GM12878 (cell line): ENCODE measurements around the gene CCR1. TPM values are rescaled to one million over a fixed set of nuclear protein-coding genes. Genes with fewer than 3 reads are reported as not detected.
A peak's percentile ranks its signal among the peaks of the same experiment; 100 is the strongest.

Source experiments
- ATAC-seq: fragments of 200-7000 bp; cut with Tn5 transposase; 3 replicates; pipeline ENCODE4 v1.9.1; 2020; ENCODE audit warnings: mild to moderate bottlenecking, moderate library complexity
- Bru-seq: library from RNA; stranded (reverse); fragments of 400-500 nt; gene quantifications from one replicate; lab custom pipeline; 2021; lab: Mats Ljungman, UMichigan
- BruChase-seq, 2 experiments: library from RNA; stranded (reverse); fragments of 400-500 nt; gene quantifications; one replicate each; lab custom pipeline; 2021; lab: Mats Ljungman, UMichigan
- BruUV-seq: library from RNA; stranded (reverse); fragments of 400-500 nt; replicated peaks from 2 replicates; lab custom pipeline; 2021; lab: Mats Ljungman, UMichigan
- CTCF ChIA-PET: fragments of 300-600 bp; sonication (Branson Sonifier 250); formaldehyde crosslinking; extraction: SDS; loops from one replicate; lab custom pipeline; 2021; ENCODE audit warnings: inconsistent platforms; lab: Yijun Ruan, JAX
- POLR2A ChIA-PET: fragments of 350-600 bp; formaldehyde crosslinking; extraction: SDS; loops from one replicate; lab custom pipeline; 2021; ENCODE audit warnings: inconsistent platforms; lab: Charles Lee
- RAD21 ChIA-PET: fragments of 300-600 bp; sonication (Branson Sonifier 250); formaldehyde crosslinking; loops from one replicate; lab custom pipeline; 2023; ENCODE audit warnings: antibody characterized with exemption; ENCODE audit not compliant: unreplicated experiment; lab: Charles Lee
- SMC1A ChIA-PET: fragments of 300-600 bp; sonication (Branson Sonifier 250); formaldehyde crosslinking; loops from one replicate; lab custom pipeline; 2023; ENCODE audit not compliant: unreplicated experiment, uncharacterized antibody; lab: Charles Lee
- DNase-seq: peaks from one replicate; pipeline ENCODE4 v3.0.0-alpha.2; 2011; ENCODE audit warnings: low read depth, low spot score
- FAIRE-seq: peaks from 3 replicates; lab custom pipeline; 2011; peaks lifted over from hg19 to GRCh38; lab: Jason Lieb, UNC
- H2AFZ ChIP-seq: 2 replicates; pipeline ENCODE4 v1.6.0; 2011; ENCODE audit warnings: low read depth, low read length, control low read depth; ENCODE audit not compliant: control insufficient read depth
- H3K27ac ChIP-seq: 2 replicates; pipeline ENCODE4 v1.5.1; 2011; ENCODE audit warnings: control low read depth; ENCODE audit not compliant: control insufficient read depth, insufficient read depth
- H3K27me3 ChIP-seq, 2 experiments: replicated peaks in 1 of 2; 2 replicates each; pipeline versions ENCODE4 v1.6.0 to v1.6.1; 2011; ENCODE audit warnings: low read length in 1 of 2; ENCODE audit not compliant: control insufficient read depth in 2 of 2, insufficient read depth in 2 of 2
- H3K36me3 ChIP-seq, 2 experiments: 2 replicates each; pipeline ENCODE4 v1.5.1; 2011; ENCODE audit warnings: low read length in 1 of 2; ENCODE audit not compliant: control insufficient read depth in 2 of 2, insufficient read depth in 2 of 2
- H3K4me1 ChIP-seq: 2 replicates; pipeline ENCODE4 v1.6.1; 2011; ENCODE audit warnings: mild to moderate bottlenecking, low read length, moderate library complexity, mixed read lengths; ENCODE audit not compliant: control insufficient read depth, insufficient read depth
- H3K4me2 ChIP-seq: 2 replicates; pipeline ENCODE4 v1.6.0; 2011; ENCODE audit warnings: control low read depth; ENCODE audit not compliant: control insufficient read depth, insufficient read depth
- H3K4me3 ChIP-seq: fragments of 200-600 bp; sonication (generic); 2 replicates; pipeline ENCODE4 v1.5.1; 2016
- H3K79me2 ChIP-seq: 2 replicates; pipeline ENCODE4 v1.6.0; 2011; ENCODE audit warnings: low read length; ENCODE audit not compliant: control insufficient read depth, insufficient read depth
- H3K9ac ChIP-seq: 2 replicates; pipeline ENCODE4 v1.8.0; 2011; ENCODE audit warnings: low read length, control low read depth, mixed read lengths; ENCODE audit not compliant: control insufficient read depth, insufficient read depth
- H3K9me3 ChIP-seq: replicated peaks from 3 replicates; pipeline ENCODE4 v1.5.1; 2011; ENCODE audit warnings: mild to moderate bottlenecking, low read length; ENCODE audit not compliant: control insufficient read depth, insufficient read depth
- H4K20me1 ChIP-seq: 2 replicates; pipeline ENCODE4 v1.6.0; 2011; ENCODE audit not compliant: control insufficient read depth, insufficient read depth
- CREB1 ChIP-seq: IDR thresholded peaks from 2 replicates; pipeline ENCODE4 v1.6.1; 2012; ENCODE audit warnings: low read depth, mild to moderate bottlenecking, inconsistent platforms
- CREM ChIP-seq: IDR thresholded peaks from 2 replicates; pipeline ENCODE4 v1.6.1; 2014; ENCODE audit warnings: antibody characterized with exemption, low read depth
- LARP7 ChIP-seq: fragments of 450-650 bp; IDR thresholded peaks from 2 replicates; pipeline ENCODE4 v1.6.1; 2017; ENCODE audit warnings: mild to moderate bottlenecking
- PKNOX1 ChIP-seq: fragments of 450-650 bp; IDR thresholded peaks from 2 replicates; pipeline ENCODE4 v1.6.1; 2016; ENCODE audit warnings: mild to moderate bottlenecking
- RB1 ChIP-seq: fragments of 450-650 bp; formaldehyde crosslinking; IDR thresholded peaks from 2 replicates; pipeline ENCODE4 v1.6.1; 2017; ENCODE audit warnings: mild to moderate bottlenecking, borderline replicate concordance
- RBBP5 ChIP-seq: fragments of 200-600 bp; sonication (generic); conservative IDR thresholded peaks from 2 replicates; pipeline ENCODE4 v1.6.1; 2016
- SIN3A ChIP-seq: IDR thresholded peaks from 2 replicates; pipeline ENCODE4 v1.6.1; 2012; ENCODE audit warnings: low read depth, low read length, improper control_type of control experiment
- SREBF1 ChIP-seq: IDR thresholded peaks from 2 replicates; pipeline ENCODE4 v1.6.1; 2012; ENCODE audit warnings: mild to moderate bottlenecking, low read length
- WRNIP1 ChIP-seq: IDR thresholded peaks from 2 replicates; pipeline ENCODE4 v1.6.1; 2011; ENCODE audit warnings: low read depth, low read length, improper control_type of control experiment, borderline replicate concordance
- ZNF274 ChIP-seq: IDR thresholded peaks from one replicate; pipeline ENCODE4 v1.8.0; 2011; ENCODE audit not compliant: insufficient read length, insufficient read depth
- ZNF687 ChIP-seq: fragments of 450-650 bp; IDR thresholded peaks from 2 replicates; pipeline ENCODE4 v1.6.1; 2017; ENCODE audit warnings: mild to moderate bottlenecking, moderate library complexity
- WGBS: methylation state at CpG from one replicate; pipeline ENCODE4 v1.1.6; 2016; ENCODE audit warnings: low lambda C conversion rate; ENCODE audit not compliant: insufficient replicate concordance, insufficient coverage; ENCODE audit errors: missing lambda C conversion rate; 5-methylcytosine and 5-hydroxymethylcytosine counted together
- in situ Hi-C: fragments of 300-500 bp; cut with MboI; formaldehyde crosslinking; loops from 9 replicates; pipeline ENCODE4 v1.14.3; 2018; ENCODE audit warnings: mixed read lengths
- intact Hi-C: fragments of 100-400 bp; cut with micrococcal nuclease; formaldehyde crosslinking; loops from one replicate; pipeline ENCODE4 v1.14.2; 2022; ENCODE audit not compliant: unreplicated experiment
- long read RNA-seq, 2 experiments: library from polyadenylated mRNA; unstranded; transcript quantifications; one replicate each; pipeline ENCODE4 v2.0.0, GENCODE V29; 2019 to 2020
- polyA minus RNA-seq, 3 experiments: library from RNA; depleted of rRNA, polyadenylated mRNA; stranded (reverse); fragments of >200 nt; gene quantifications; 2 replicates each; pipeline ENCODE4 v1.2.3, GENCODE V29; 2011
- polyA plus RNA-seq, 11 experiments: library from polyadenylated mRNA; depleted of rRNA in 4 of 11; unstranded in 6 of 11; stranded (reverse) in 5 of 11; fragments of >200 nt; fragmentation: Nextera tagmentation in 4 of 11; fragmentation: Illumina TruSeq in 1 of 11; extraction: Ambion mirVana in 4 of 11; extraction: Trizol in 1 of 11; gene quantifications; 1 replicate in 1 of 11; 2 replicates in 10 of 11; pipeline versions ENCODE4 v1.2.1 to v1.2.3, GENCODE V29; 2011 to 2016; ENCODE audit warnings: inconsistent platforms in 2 of 11, missing spikeins in 2 of 11, low read depth in 1 of 11
- total RNA-seq, 4 experiments: library from RNA; depleted of rRNA in 3 of 4; stranded (reverse); fragments of >200 nt in 3 of 4; fragmentation: Illumina TruSeq in 1 of 4; extraction: Trizol in 1 of 4; gene quantifications; 2 replicates each; pipeline versions ENCODE4 v1.2.1 to v1.2.3, GENCODE V29; 2013 to 2021

CCR1 gene
- total RNA-seq (2013; cell fraction: nucleolus; rRNA removed), result 5.2 and 5.5 TPM in 2 replicates
- total RNA-seq (2014; rRNA removed) (8.3 and 10.1 TPM in 2 replicates), total RNA-seq (2014; rRNA removed; fragmentation: Illumina TruSeq; extraction: Trizol) (9.6 TPM in 2 replicates), total RNA-seq (2021) (6.4 and 7.3 TPM in 2 replicates), polyA plus RNA-seq (2011; rRNA removed) (8.8 and 9.5 TPM in 2 replicates), polyA plus RNA-seq (2014; fragmentation: Illumina TruSeq; extraction: Trizol) (11.0 and 13.2 TPM in 2 replicates), polyA plus RNA-seq (2014; fragmentation: Nextera tagmentation; extraction: Ambion mirVana) (1 to 10 TPM; 3.4 to 3.7 TPM), polyA plus RNA-seq (2014; rRNA removed) (6.4 and 8.2 TPM in 2 replicates), polyA plus RNA-seq (2016; fragmentation: Nextera tagmentation; extraction: Ambion mirVana) (1 to 10 TPM; 2.3 to 3.6 TPM), polyA minus RNA-seq (2011; rRNA and poly(A)+ RNA removed) (11.1 and 14.2 TPM in 2 replicates), Bru-seq, nascent RNA (percentile 54 among the genes with signal in this experiment), BruChase-seq, experiment 1, labeled RNA remaining after a 6-hour chase (percentile 24 among the genes with signal in this experiment), BruChase-seq, experiment 2, labeled RNA remaining after a 2-hour chase (percentile 44 among the genes with signal in this experiment)
- polyA plus RNA-seq (2011; ENCODE audit: low read depth), result 4.3 TPM
- 7.1 and 7.3 TPM in 2 replicates for polyA plus RNA-seq (2011; cell fraction: cytosol; rRNA removed)
- polyA plus RNA-seq (2011; cell fraction: nucleus; rRNA removed), result 3.9 TPM in 2 replicates
- 4.4 and 7.3 TPM in 2 replicates for polyA plus RNA-seq (2012)
- 1.9 and 2.8 TPM in 2 replicates for polyA minus RNA-seq (2011; cell fraction: cytosol; rRNA and poly(A)+ RNA removed)
- 5.4 and 8.6 TPM in 2 replicates for polyA minus RNA-seq (2011; cell fraction: nucleus; rRNA and poly(A)+ RNA removed)
- long read RNA-seq, experiment 1, transcript CCR1-201 (2 exons, 2,731 nt), result major isoform, 9 of 9 reads
- long read RNA-seq, experiment 1, partial matches to known transcripts, result 0 of 9 reads
- long read RNA-seq, experiment 1, other reads (novel, unspliced or antisense), result 0 of 9 reads
- long read RNA-seq, experiment 2, transcript CCR1-201 (2 exons, 2,731 nt), result major isoform, 77 of 82 reads
- long read RNA-seq, experiment 2, partial matches to known transcripts, result 0 of 82 reads
- long read RNA-seq, experiment 2, other reads (novel, unspliced or antisense), result 5 of 82 reads

GRCh38 chr3:46208167-46208704 is at the start of gene CCR1:
Gene CCR1, minus strand, starts transcription at chr3:46208313. Its CDS starts 4,000 bp downstream, at chr3:46204313.
- DNase-seq, result peak; percentile 92
- in situ Hi-C loops (loop anchor here (5.0 kb wide), 1 partner anchor 111 kb away; no protein-coding TSS in a partner anchor), intact Hi-C loops (loop anchor here (1.0 to 5.0 kb wide), 6 partner anchors 21 to 616 kb away; partner anchors contain the start of gene LIMD1)
- BruUV-seq, result no TSS peak
- ATAC-seq, result peak; percentile 86
- Histone ChIP-seq H4K20me1 (no peaks in the 10 kb centered on the region), H3K27me3 (no peaks in the 10 kb centered on the region), H2AFZ (no peak within 1 kb of the TSS; the same call in 1 of the 2 replicates), H3K36me3 (no peaks in the 10 kb centered on the region), H3K4me1 (peaks cover 33% of the 10 kb centered on the region), H3K79me2 (no peaks in the 10 kb centered on the region; the same call in 1 of the 2 replicates), H3K4me2 (peak within 1 kb of the TSS; percentile 75), H3K9ac (peak within 1 kb of the TSS; percentile 51), H3K4me3 (peak within 1 kb of the TSS; percentile 28; the same call in 1 of the 2 replicates), H3K9me3 (no peaks in the 10 kb centered on the region), H3K27ac (peak within 1 kb of the TSS; percentile 51)
- peak; percentile 89 for FAIRE-seq
- RAD21 ChIA-PET, result interaction anchor here (0.7 to 7.7 kb wide), 30 partner anchors 9 to 331 kb away, joined by 3 to 268 read pairs (median 5); partner anchors contain the start of gene CCR5
- POLR2A ChIA-PET, result interaction anchor here (0.7 to 3.9 kb wide), 16 partner anchors 10 to 167 kb away, joined by 3 to 25 read pairs (median 4); no protein-coding TSS in a partner anchor
- CTCF ChIA-PET, result interaction anchor here (0.7 to 7.7 kb wide), 25 partner anchors 8 to 355 kb away, joined by 3 to 396 read pairs (median 4); partner anchors contain the start of genes CCR5 and CXCR6
- 0% methylated on average over 3 of the region's 3 CpGs for WGBS
- SMC1A ChIA-PET, result interaction anchor here (0.8 to 7.8 kb wide), 36 partner anchors 9 to 331 kb away, joined by 3 to 342 read pairs (median 5); partner anchors contain the start of gene CCR5
- TF ChIP-seq ZNF687, result no peak
- no peak for TF ChIP-seq LARP7
- TF ChIP-seq RBBP5, result no peak
- TF ChIP-seq SIN3A, result no peak
- TF ChIP-seq PKNOX1, result peak; percentile 13; the same call in 1 of the 2 replicates
- no peak for TF ChIP-seq SREBF1
- no peak for TF ChIP-seq ZNF274
- no peak for TF ChIP-seq WRNIP1
- peak; percentile 62 for TF ChIP-seq CREB1
- peak; percentile 73 for TF ChIP-seq CREM
- no peak for TF ChIP-seq RB1
